Measurements from ENCODE around the gene ADAM29.
A peak's percentile ranks its signal among the peaks of the same experiment; 100 is the strongest.
"Not testable (repeated sequence)": the region's sequence is repeated elsewhere in the genome, so short reads cannot be mapped to it uniquely, and the experiment has no call there.

ADAM29 gene

DNA sequence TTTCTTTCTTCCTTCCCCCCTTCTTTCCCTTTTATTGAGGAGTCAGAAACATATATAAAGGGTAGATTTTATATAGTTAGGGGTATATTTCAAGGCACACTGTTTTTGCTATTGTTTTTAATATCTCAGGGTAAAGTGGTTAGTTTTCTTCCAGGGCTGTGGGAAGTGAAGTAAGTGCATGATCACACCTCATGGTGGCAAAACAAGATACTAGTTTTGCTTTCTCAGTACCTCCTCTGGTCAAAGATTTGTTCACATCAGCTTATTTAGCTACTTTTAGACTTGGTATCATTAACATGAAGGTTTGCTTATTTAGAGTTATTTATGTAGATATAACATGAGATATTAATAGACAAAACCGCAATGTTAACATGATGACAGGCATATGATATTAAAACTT, 21.8 kb downstream of the ADAM29 start:
- DNase-seq, result no peak
- intact Hi-C loops (cut with DNase I), result no loop called here

DNA sequence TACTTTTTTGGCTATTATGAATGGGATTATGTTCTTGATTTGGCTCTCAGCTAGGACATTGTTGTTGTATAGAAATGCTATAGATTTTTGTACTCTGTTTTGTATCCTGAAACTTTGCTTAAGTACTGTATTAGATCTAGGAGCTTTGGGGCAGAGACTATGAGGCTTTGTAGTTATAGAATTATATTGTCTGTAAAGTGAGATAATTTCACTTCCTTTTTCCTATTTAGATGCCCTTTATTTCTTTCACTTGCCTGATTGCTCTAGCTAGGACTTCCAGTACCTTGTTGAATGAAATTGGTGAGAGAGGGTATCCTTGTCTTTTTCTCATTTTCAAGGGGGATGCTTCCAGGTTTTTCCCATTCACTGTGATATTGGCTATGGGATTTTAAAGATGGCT, 28.1 kb downstream of the ADAM29 start:
- no peak for DNase-seq
- intact Hi-C loops (cut with DNase I), result no loop called here

DNA sequence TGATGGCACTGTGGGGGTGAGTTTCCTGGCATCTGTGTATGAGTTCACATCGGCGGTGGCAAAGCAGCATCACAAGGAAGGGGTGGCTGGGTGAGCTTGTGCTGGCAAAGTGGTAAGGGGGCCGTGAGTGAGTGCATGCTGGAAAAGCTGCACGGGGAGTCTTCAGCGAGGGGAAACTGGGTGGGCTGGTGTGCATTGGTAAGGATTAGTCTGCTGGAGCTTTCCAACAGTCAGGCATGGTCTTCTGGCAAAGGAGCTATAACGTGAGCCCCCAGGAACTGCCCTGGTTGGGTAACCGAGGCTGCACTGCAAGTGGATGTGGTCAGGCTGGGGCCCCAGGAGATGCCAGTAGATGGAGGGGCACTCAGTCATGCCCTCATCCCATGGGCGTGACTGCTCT, 30.7 kb downstream of the ADAM29 start:
- intact Hi-C loops (cut with DNase I), result no loop called here
- peak in 1 of 10 donors; percentile 60 for DNase-seq

DNA sequence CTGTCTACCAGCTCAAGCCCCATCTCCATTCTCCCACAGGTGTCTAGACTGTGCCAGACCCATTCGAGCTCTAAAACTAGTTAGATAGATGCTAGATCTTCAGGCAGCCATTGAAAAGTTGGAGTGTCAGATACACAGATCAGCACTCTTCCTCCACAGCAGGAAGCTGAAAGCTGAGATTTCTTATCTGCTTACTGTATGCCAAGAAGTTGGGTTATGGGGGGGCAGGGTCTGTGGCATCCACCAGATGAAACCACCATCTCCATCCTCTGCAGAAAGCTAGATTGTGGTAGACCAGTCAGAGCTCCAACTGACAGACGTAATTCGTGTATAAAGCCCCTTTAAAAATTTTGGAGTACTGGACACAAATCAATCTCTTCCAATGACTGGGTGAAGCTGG, 54.8 kb downstream of the ADAM29 start:
- intact Hi-C loops (cut with DNase I), result no loop called here

DNA sequence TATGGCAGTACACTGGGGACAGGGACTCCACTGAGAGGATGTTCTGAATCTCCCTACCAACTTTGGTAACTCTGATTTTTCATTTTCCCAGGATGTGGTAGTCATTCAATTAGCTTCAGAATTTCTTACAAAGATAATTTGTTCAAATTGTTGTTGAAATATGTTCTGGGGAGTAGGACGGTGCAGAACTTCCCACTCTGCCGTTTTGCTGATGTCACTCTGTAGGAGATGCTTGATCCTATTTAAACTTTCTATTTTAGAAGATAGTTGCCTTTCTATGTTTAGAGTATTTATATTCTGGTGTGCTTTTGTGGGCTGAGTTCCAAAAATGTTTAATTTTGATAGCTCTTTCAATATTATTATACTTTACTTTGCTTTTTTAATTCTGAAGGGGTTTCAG, 55.2 kb downstream of the ADAM29 start:
- intact Hi-C loops (cut with DNase I), result no loop called here
- DNase-seq, result no peak

More for the DNA sequence above, 54.8 kb downstream of the ADAM29 start:
- no peak for DNase-seq

DNA sequence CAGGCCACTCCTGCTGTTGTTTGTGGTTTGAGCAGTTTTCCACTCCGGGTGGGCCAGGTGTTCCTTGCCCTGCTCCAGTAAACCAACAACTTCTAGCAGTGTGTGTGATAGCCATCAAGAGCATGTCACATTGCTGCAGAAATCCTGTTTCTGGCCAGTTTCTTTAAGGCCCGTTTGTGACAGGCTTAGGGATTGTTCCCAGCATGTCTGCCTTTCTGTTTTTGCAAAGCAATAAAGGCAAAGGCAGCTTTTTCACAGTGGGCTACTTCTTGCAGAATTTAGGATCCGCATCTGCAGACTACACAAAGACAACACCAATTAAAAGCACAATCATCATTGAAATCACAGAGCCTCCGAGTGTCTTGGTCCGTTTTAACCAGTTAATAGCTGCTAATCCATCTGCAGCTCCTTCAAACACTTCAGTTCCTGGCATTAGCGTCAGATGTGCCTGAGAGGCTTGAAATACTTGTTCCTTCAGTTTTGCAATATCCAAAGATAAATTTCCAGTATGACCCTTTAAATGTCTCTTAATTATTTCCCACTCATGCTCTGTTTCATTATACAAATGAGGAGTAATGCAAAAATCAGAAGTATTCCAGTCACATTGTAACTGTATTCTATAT, 65.1 kb downstream of the ADAM29 start:
- intact Hi-C loops (cut with DNase I), result no loop called here
- no peak for DNase-seq

DNA sequence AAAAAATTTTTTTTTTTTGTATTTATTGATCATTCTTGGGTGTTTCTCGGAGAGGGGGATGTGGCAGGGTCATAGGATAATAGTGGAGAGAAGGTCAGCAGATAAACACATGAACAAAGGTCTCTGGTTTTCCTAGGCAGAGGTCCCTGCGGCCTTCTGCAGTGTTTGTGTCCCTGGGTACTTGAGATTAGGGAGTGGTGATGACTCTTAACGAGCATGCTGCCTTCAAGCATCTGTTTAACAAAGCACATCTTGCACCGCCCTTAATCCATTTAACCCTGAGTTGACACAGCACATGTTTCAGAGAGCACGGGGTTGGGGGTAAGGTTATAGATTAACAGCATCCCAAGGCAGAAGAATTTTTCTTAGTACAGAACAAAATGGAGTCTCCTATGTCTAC, 65.7 kb downstream of the ADAM29 start:
- intact Hi-C loops (cut with DNase I), result not testable (repeated sequence)

DNA sequence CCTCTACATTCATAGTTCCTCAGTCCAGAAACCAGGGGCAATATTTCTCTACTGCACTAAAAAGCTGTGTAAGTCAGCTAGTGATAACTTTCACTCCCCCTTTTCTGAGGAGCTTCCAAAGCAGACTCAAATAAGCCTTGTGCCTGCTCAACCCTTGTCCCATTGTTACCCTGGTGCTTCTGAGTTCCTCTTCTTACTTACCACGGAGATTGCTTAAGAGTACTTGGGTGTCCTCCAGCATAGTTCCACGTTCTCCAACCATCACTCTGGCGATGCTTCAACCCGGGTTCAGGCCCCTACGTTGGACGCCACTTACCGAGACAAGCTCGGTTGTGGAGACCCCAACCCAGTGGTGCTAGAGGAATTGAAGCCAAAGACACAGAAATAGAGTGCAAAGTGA, 71.6 kb downstream of the ADAM29 start:
- intact Hi-C loops (cut with DNase I), result no loop called here
- DNase-seq, result peak in 1 of 10 donors; percentile 35

More for the DNA sequence above, 65.7 kb downstream of the ADAM29 start:
- not testable (repeated sequence) for DNase-seq

DNA sequence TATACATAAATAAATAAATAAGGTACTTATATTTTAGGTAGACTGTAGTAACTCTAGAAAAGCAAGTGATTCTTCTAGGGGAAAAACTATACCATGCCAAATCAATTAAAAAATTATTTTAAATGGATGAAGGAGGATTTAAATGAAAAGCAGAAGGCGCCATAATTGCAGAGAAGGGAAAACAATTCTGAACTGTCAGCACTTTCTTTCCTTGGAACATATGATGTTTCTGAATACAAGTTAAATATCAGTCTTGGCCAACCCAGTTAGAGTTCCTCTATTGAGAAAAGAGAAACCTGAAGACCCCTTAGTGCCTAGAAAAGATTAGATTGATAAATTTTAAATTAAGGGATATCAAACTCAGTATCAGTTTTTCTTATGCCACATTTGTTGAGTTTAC, 75.8 kb downstream of the ADAM29 start:
- intact Hi-C loops (cut with DNase I), result no loop called here
- no peak for DNase-seq

DNA sequence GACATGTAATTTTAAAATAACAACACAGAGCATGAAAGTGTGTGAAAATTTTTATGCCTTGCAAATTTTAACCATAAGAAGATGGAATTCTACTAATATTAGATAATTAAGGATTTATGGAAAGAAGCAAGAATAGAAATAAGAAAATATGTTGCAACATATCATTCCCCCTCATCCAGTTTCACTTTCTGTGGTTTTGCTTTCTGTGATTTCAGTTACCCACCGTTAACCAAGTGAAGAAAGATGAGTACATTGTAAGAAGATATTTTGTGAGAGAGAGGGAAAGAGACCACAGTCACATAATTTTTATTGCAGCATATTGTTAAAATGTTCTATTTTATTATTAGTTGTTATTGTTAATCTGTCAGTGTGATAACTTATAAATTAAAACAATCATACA, 77.9 kb downstream of the ADAM29 start:
- no peak for DNase-seq
- intact Hi-C loops (cut with DNase I), result no loop called here

DNA sequence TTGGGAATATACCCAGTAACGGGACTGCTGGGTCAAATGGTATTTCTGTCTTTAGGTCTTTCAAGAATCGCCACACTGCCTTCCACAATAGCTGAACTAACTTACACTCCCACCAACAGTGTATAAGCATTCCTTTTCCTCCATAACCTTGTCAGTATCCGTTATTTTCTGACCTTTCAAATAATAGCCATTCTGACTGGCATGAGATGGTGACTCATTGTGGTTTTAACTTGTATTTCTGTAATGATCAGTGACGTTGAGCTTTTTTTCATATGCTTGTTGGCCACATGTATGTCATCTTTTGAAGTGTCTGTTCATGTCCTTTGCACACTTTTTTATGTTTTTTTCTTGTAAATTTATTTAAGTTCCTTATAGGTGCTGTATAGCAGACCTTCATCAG, 81.2 kb downstream of the ADAM29 start:
- intact Hi-C loops (cut with DNase I), result no loop called here
- no peak for DNase-seq

DNA sequence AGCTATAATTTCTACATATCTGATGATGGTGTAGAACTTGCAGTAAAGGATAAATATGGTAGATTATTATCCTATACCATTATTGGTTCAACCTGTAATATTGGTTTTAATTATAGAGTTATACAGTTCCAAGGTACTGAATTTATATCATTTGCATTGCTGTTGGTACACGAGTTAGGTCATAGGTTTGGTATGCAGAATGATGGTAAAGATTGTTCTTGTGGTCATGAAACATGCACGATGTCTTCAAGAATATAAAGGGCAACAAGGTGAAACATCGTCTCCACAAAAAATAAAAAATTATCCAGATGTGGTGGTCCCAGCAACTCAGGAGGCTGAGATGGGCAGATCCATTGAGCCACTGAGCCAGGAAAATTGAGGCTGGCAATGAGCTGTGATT, 99.6 kb downstream of the ADAM29 start:
- intact Hi-C loops (cut with DNase I), result no loop called here
- no peak for DNase-seq

DNA sequence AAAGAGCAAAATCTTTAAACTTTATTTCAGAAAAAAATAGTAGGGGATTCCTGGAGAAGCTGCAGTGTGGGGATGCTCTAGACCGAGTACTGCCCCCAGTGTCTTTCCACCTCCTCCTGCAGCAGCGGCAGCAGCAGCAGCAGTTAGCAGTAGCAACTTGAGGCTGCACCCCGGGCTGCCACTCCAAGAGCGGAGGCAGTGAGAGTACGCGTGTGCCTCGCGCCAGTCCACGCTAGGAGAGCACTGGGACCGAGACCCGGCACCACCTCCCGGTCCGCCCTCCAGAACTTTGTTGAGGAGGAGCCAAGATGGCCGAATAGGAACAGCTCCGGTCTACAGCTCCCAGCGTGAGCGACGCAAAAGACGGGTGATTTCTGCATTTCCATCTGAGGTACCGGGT, 101.3 kb downstream of the ADAM29 start:
- intact Hi-C loops (cut with DNase I), result not testable (repeated sequence)
- peak in 1 of 10 donors; percentile 73 for DNase-seq

Data from posterior cingulate gyrus (tissue), 11 donors.